Fibroblast of skin of right quadriceps (primary cell): Measurements from ENCODE around the gene COG8.
"Not testable (repeated sequence)": the region's sequence is repeated elsewhere in the genome, so short reads cannot be mapped to it uniquely, and the experiment has no call there.

Experiments used
- DNase-seq: peaks from one replicate; pipeline ENCODE4 v3.0.0-alpha.2; 2013

Gene COG8

GRCh38 chr16:69339289-69340094, at the start of gene COG8, which contains the start of gene NIP7:
Gene COG8 (minus strand): TSS chr16:69339564. CDS start chr16:69339552, 12 bp downstream.
Gene NIP7 (plus strand): TSS chr16:69339772. CDS start chr16:69339830, 58 bp downstream.
- DNase-seq: peak; percentile 99

- DNase-seq: peak; percentile 69
These were observed 47.2 kb upstream of the COG8 start for GRCh38 chr16:69386596-69386995.

- no peak for DNase-seq
These were observed 45.6 kb upstream of the COG8 start for GRCh38 chr16:69384974-69385373.

GRCh38 chr16:69382421-69382820, 43.1 kb upstream of the COG8 start:
- DNase-seq: no peak

- no peak for DNase-seq
These were observed 41.9 kb upstream of the COG8 start for GRCh38 chr16:69381231-69381630.

- no peak for DNase-seq
These were observed 39.4 kb upstream of the COG8 start for GRCh38 chr16:69378760-69379159.

- no peak for DNase-seq
These were observed 38.7 kb upstream of the COG8 start for GRCh38 chr16:69378036-69378435.

- DNase-seq: no peak
These were observed 37.2 kb upstream of the COG8 start for GRCh38 chr16:69376393-69377059.

GRCh38 chr16:69373019-69373418, 33.7 kb upstream of the COG8 start:
- DNase-seq: no peak

- no peak for DNase-seq
These were observed 32.2 kb upstream of the COG8 start for GRCh38 chr16:69371564-69371963.

GRCh38 chr16:69368866-69369265, 29.5 kb upstream of the COG8 start:
- no peak for DNase-seq

GRCh38 chr16:69367980-69368379, 28.6 kb upstream of the COG8 start:
- DNase-seq: no peak

GRCh38 chr16:69366431-69366830, 27.1 kb upstream of the COG8 start:
- no peak for DNase-seq

- DNase-seq: no peak
These were observed 26.5 kb upstream of the COG8 start for GRCh38 chr16:69365901-69366300.

- DNase-seq: no peak
These were observed 24.7 kb upstream of the COG8 start for GRCh38 chr16:69364088-69364487.

GRCh38 chr16:69363281-69363717, 23.9 kb upstream of the COG8 start:
- no peak for DNase-seq

- DNase-seq: not testable (repeated sequence)
These were observed 20.7 kb upstream of the COG8 start for GRCh38 chr16:69360070-69360469.

- DNase-seq: no peak
These were observed 12.1 kb upstream of the COG8 start, which contains the start of gene TMED6 for GRCh38 chr16:69351309-69352027. Gene TMED6 (minus strand): TSS chr16:69351786. CDS start chr16:69351753, 33 bp downstream.

GRCh38 chr16:69350536-69351133, 11.3 kb upstream of the COG8 start:
- no peak for DNase-seq

GRCh38 chr16:69349536-69349935, 10.2 kb upstream of the COG8 start:
- DNase-seq: no peak

- DNase-seq: no peak
These were observed 8.9 kb upstream of the COG8 start for GRCh38 chr16:69348222-69348621.

- DNase-seq: no peak
These were observed 7.3 kb upstream of the COG8 start for GRCh38 chr16:69346683-69347082.

- DNase-seq: no peak
These were observed 6.6 kb upstream of the COG8 start for GRCh38 chr16:69345923-69346322.
